Endothelial cell of umbilical vein (primary cell): Measurements from ENCODE around the gene BTBD17. TPM values are rescaled to one million over a fixed set of nuclear protein-coding genes. Genes with fewer than 3 reads are reported as not detected.

ENCODE experiments used
- BruUV-seq: library from RNA; stranded (reverse); fragments of 400-500 nt; replicated peaks from 2 replicates; lab custom pipeline; 2021; lab: Mats Ljungman, UMichigan
- CTCF ChIA-PET: fragments of 300-600, 350-600 bp; sonication (Branson Sonifier 250); formaldehyde crosslinking; loops from one replicate; lab custom pipeline; 2021; ENCODE audit warnings: antibody characterized with exemption, inconsistent platforms; lab: Charles Lee
- POLR2A ChIA-PET: fragments of 300-600, 350-600 bp; sonication (Branson Sonifier 250); formaldehyde crosslinking; loops from one replicate; lab custom pipeline; 2021; ENCODE audit warnings: antibody characterized with exemption, inconsistent platforms; lab: Charles Lee
- DNase-seq: peaks from one replicate; pipeline ENCODE4 v3.0.0-alpha.2; 2011; ENCODE audit warnings: low read depth, low spot score
- FAIRE-seq: peaks from 2 replicates; lab custom pipeline; 2011; peaks lifted over from hg19 to GRCh38; lab: Jason Lieb, UNC
- H2AFZ ChIP-seq: 2 replicates; pipeline ENCODE4 v1.6.0; 2012; ENCODE audit warnings: low read depth, low read length, control low read depth, inconsistent platforms
- H3K27ac ChIP-seq: 2 replicates; pipeline ENCODE4 v1.5.1; 2011; ENCODE audit warnings: low read depth, mild to moderate bottlenecking, control low read depth, low read length, moderate library complexity; ENCODE audit not compliant: insufficient read depth
- H3K27me3 ChIP-seq, 2 experiments: 2 replicates each; pipeline versions ENCODE4 v1.6.0 to v1.6.1; 2011; ENCODE audit warnings: low read length in 2 of 2, mixed read lengths in 1 of 2; ENCODE audit not compliant: control insufficient read depth in 2 of 2, insufficient read depth in 2 of 2
- H3K36me3 ChIP-seq, 2 experiments: 2 replicates in 1 of 2; 3 replicates in 1 of 2; pipeline ENCODE4 v1.5.1; 2011; ENCODE audit warnings: low read length in 2 of 2, mild to moderate bottlenecking in 1 of 2, moderate library complexity in 1 of 2; ENCODE audit not compliant: control insufficient read depth in 2 of 2, insufficient read depth in 2 of 2; ENCODE audit errors: extremely low read depth in 1 of 2
- H3K4me1 ChIP-seq: 3 replicates; pipeline ENCODE4 v1.5.1; 2011; ENCODE audit warnings: mild to moderate bottlenecking, low read length; ENCODE audit not compliant: control insufficient read depth, insufficient read depth; ENCODE audit errors: extremely low read depth
- H3K4me2 ChIP-seq: 2 replicates; pipeline ENCODE4 v1.6.1; 2011; ENCODE audit warnings: low read length, control low read depth, mixed read lengths; ENCODE audit not compliant: insufficient read depth
- H3K4me3 ChIP-seq, 3 experiments: fragments of 200-600 bp in 1 of 3; sonication (generic), shearing (Covaris generic) in 1 of 3; replicated peaks in 1 of 3; 2 replicates each; pipeline ENCODE4 v1.5.1; 2011 to 2016; ENCODE audit warnings: control low read depth in 3 of 3, low read length in 3 of 3, mild to moderate bottlenecking in 2 of 3, inconsistent platforms in 1 of 3, low read depth in 1 of 3, moderate library complexity in 1 of 3; ENCODE audit not compliant: insufficient read depth in 1 of 3
- H3K79me2 ChIP-seq: 2 replicates; pipeline ENCODE4 v1.6.0; 2012; ENCODE audit warnings: low read length, inconsistent platforms; ENCODE audit not compliant: control insufficient read depth, insufficient read depth
- H3K9ac ChIP-seq: replicated peaks from 2 replicates; pipeline ENCODE3; 2011; ENCODE audit warnings: low read length, control low read depth; ENCODE audit not compliant: insufficient read depth; ENCODE audit errors: extremely low read depth
- H3K9me1 ChIP-seq: replicated peaks from 3 replicates; pipeline ENCODE4 v1.6.0; 2011; ENCODE audit warnings: mild to moderate bottlenecking, low read length; ENCODE audit not compliant: control insufficient read depth, insufficient read depth; ENCODE audit errors: extremely low read depth
- H3K9me3 ChIP-seq: replicated peaks from 2 replicates; pipeline ENCODE4 v1.5.1; 2012; ENCODE audit warnings: low read length, inconsistent platforms; ENCODE audit not compliant: control insufficient read depth, insufficient read depth
- H4K20me1 ChIP-seq: replicated peaks from 2 replicates; pipeline ENCODE3; 2011; ENCODE audit warnings: mild to moderate bottlenecking, low read length; ENCODE audit not compliant: control insufficient read depth, insufficient read depth; ENCODE audit errors: extremely low read depth
- EZH2 ChIP-seq: IDR thresholded peaks from 2 replicates; pipeline ENCODE4 v1.6.1; 2012; ENCODE audit warnings: borderline replicate concordance, low read depth, mild to moderate bottlenecking, moderate library complexity, low read length, inconsistent platforms; ENCODE audit not compliant: severe bottlenecking
- FOS ChIP-seq: IDR thresholded peaks from 2 replicates; pipeline ENCODE4 v1.6.1; 2011; ENCODE audit warnings: mild to moderate bottlenecking, low read length, moderate library complexity, borderline replicate concordance; ENCODE audit not compliant: insufficient read depth
- GATA2 ChIP-seq: IDR thresholded peaks from 2 replicates; pipeline ENCODE4 v1.7.0; 2011; ENCODE audit warnings: low read depth, mild to moderate bottlenecking, moderate library complexity, mixed read lengths, low read length; ENCODE audit not compliant: insufficient read length, insufficient read depth
- JUN ChIP-seq: IDR thresholded peaks from 2 replicates; pipeline ENCODE4 v1.6.1; 2011; ENCODE audit warnings: borderline replicate concordance, low read depth; ENCODE audit not compliant: insufficient read length, insufficient read depth
- MAX ChIP-seq: IDR thresholded peaks from 2 replicates; pipeline ENCODE4 v1.6.1; 2011; ENCODE audit not compliant: insufficient read depth, insufficient read length
- MYC ChIP-seq: IDR thresholded peaks from one replicate; pipeline ENCODE4 v1.6.1; 2011; ENCODE audit warnings: mild to moderate bottlenecking, low read depth, low read length
- POLR2A ChIP-seq: IDR thresholded peaks from 2 replicates; pipeline ENCODE4 v1.6.1; 2012; ENCODE audit warnings: low read depth, mild to moderate bottlenecking, control low read depth, low read length
- POLR2AphosphoS5 ChIP-seq: IDR thresholded peaks from 2 replicates; pipeline ENCODE4 v1.6.1; 2012; ENCODE audit warnings: low read depth, mild to moderate bottlenecking, control low read depth, low read length, moderate library complexity; ENCODE audit not compliant: insufficient read depth
- dilution Hi-C: fragments of 300-500 bp; cut with MboI; formaldehyde crosslinking; loops from one replicate; pipeline ENCODE4 v1.15.0; 2019; ENCODE audit warnings: low sequenced_read_pairs; ENCODE audit not compliant: extremely low pct_ligation_motif_present
- intact Hi-C: fragments of 100-400 bp; cut with micrococcal nuclease; formaldehyde crosslinking; loops from one replicate; pipeline ENCODE4 v1.10.0; 2022
- polyA plus RNA-seq, 4 experiments: library from polyadenylated mRNA; depleted of rRNA in 3 of 4; stranded (reverse) in 3 of 4; unstranded in 1 of 4; fragments of >200 nt; gene quantifications; 2 replicates each; pipeline versions ENCODE4 v1.2.1 to v1.2.3, GENCODE V29; 2011 to 2012; ENCODE audit warnings: missing spikeins in 1 of 4
- total RNA-seq: library from RNA; stranded (reverse); gene quantifications from 2 replicates; pipeline ENCODE4 v1.2.3, GENCODE V29; 2021
- TF ChIP-seq, protein P1 (sequence below), 2 donors: IDR thresholded peaks; 1 replicate in 1 of 2; 2 replicates in 1 of 2; pipeline ENCODE4 v1.5.1; 2011; ENCODE audit warnings: low read length in 2 of 2, mild to moderate bottlenecking in 2 of 2, moderate library complexity in 2 of 2, control low read depth in 1 of 2, inconsistent platforms in 1 of 2, low read depth in 1 of 2; ENCODE audit not compliant: insufficient read depth in 1 of 2; ENCODE audit errors: extremely low read depth in 1 of 2

BTBD17 gene
- total and polyA plus RNA-seq, 2 donors (not counting 3 experiments of a cell fraction or from before 2014, with no cell fraction given), result not detected

- no peaks in the 10 kb centered on the region for H3K79me2 ChIP-seq
- POLR2A ChIA-PET, result no interaction called here
- no peaks in the 10 kb centered on the region for H3K27me3 ChIP-seq
- H3K4me3 ChIP-seq, result no peak overlapping the region
- BruUV-seq, result no TSS peak
- no peak overlapping the region for H3K9ac ChIP-seq
- H2AFZ ChIP-seq, result no peak overlapping the region
- no peaks in the 10 kb centered on the region for H3K9me3 ChIP-seq
- dilution Hi-C loops (no loop called here), intact Hi-C loops (no loop called here)
- no peak overlapping the region for H3K27ac ChIP-seq
- no peaks in the 10 kb centered on the region for H3K4me1 ChIP-seq
- no peaks in the 10 kb centered on the region for H3K9me1 ChIP-seq
- no peaks in the 10 kb centered on the region for H3K36me3 ChIP-seq
- TF ChIP-seq MYC, result no peak
- TF ChIP-seq JUN, result no peak
- no peak for TF ChIP-seq MAX
- TF ChIP-seq GATA2, result no peak
- TF ChIP-seq FOS, result no peak
- TF ChIP-seq POLR2A, result no peak
- TF ChIP-seq, protein P1, sequence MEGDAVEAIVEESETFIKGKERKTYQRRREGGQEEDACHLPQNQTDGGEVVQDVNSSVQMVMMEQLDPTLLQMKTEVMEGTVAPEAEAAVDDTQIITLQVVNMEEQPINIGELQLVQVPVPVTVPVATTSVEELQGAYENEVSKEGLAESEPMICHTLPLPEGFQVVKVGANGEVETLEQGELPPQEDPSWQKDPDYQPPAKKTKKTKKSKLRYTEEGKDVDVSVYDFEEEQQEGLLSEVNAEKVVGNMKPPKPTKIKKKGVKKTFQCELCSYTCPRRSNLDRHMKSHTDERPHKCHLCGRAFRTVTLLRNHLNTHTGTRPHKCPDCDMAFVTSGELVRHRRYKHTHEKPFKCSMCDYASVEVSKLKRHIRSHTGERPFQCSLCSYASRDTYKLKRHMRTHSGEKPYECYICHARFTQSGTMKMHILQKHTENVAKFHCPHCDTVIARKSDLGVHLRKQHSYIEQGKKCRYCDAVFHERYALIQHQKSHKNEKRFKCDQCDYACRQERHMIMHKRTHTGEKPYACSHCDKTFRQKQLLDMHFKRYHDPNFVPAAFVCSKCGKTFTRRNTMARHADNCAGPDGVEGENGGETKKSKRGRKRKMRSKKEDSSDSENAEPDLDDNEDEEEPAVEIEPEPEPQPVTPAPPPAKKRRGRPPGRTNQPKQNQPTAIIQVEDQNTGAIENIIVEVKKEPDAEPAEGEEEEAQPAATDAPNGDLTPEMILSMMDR (IDR thresholded peaks at IDR 0.05; ENCODE audit: extremely low read depth in 1 of 2, insufficient read depth in 1 of 2, low read depth in 1 of 2, low read length in 2 of 2), result no peak
- TF ChIP-seq EZH2, result no peak
- TF ChIP-seq POLR2AphosphoS5, result no peak
- CTCF ChIA-PET, result no interaction called here
- no peak overlapping the region for H3K4me2 ChIP-seq
- DNase-seq (no peak), FAIRE-seq (no peak)
- no peaks in the 10 kb centered on the region for H4K20me1 ChIP-seq
These were observed 26.1 kb downstream of the BTBD17 start for GRCh38 chr17:74335529-74336062.
